Epithelial cell of esophagus (primary cell): Measurements from ENCODE around the gene PARVB.
A peak's percentile ranks its signal among the peaks of the same experiment; 100 is the strongest.
"Not testable (repeated sequence)": the region's sequence is repeated elsewhere in the genome, so short reads cannot be mapped to it uniquely, and the experiment has no call there.

Source experiments
- DNase-seq: peaks from one replicate; pipeline ENCODE4 v3.0.0; 2010; ENCODE audit warnings: low read depth
- H3K4me3 ChIP-seq: 2 replicates; pipeline ENCODE4 v1.5.1; 2011; ENCODE audit warnings: mild to moderate bottlenecking, low read length, control low read depth
- TF ChIP-seq, protein P1 (sequence below): IDR thresholded peaks from 2 replicates; pipeline ENCODE4 v1.5.1; 2011; ENCODE audit warnings: low read depth, mild to moderate bottlenecking, low read length, control low read depth, inconsistent platforms; ENCODE audit not compliant: insufficient read depth; ENCODE audit errors: missing control alignments

Gene PARVB

DNA sequence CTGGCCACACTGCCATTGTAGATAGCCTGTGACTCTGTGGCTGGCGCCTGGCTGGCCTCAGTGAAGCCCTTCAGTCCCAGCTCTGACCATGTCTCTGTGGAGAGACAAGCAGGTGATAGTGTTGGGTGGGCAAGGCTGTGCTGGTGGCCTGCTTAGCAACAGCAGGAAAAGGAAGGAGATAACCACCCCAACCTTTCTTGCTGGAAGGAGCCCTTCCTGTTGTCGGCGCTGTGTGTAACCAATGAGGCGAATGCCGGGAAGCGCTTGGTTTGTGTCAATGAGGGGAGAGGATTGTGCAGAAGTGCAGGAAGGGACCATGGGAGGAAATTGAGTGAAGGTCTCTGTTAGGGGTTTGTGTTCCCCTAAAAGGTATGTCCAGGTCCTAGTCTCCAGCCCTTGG is 27.3 kb downstream of the PARVB start:
- H3K4me3 ChIP-seq = no peak overlapping the region
- no peak for DNase-seq
- TF ChIP-seq, protein P1, sequence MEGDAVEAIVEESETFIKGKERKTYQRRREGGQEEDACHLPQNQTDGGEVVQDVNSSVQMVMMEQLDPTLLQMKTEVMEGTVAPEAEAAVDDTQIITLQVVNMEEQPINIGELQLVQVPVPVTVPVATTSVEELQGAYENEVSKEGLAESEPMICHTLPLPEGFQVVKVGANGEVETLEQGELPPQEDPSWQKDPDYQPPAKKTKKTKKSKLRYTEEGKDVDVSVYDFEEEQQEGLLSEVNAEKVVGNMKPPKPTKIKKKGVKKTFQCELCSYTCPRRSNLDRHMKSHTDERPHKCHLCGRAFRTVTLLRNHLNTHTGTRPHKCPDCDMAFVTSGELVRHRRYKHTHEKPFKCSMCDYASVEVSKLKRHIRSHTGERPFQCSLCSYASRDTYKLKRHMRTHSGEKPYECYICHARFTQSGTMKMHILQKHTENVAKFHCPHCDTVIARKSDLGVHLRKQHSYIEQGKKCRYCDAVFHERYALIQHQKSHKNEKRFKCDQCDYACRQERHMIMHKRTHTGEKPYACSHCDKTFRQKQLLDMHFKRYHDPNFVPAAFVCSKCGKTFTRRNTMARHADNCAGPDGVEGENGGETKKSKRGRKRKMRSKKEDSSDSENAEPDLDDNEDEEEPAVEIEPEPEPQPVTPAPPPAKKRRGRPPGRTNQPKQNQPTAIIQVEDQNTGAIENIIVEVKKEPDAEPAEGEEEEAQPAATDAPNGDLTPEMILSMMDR = no peak

DNA sequence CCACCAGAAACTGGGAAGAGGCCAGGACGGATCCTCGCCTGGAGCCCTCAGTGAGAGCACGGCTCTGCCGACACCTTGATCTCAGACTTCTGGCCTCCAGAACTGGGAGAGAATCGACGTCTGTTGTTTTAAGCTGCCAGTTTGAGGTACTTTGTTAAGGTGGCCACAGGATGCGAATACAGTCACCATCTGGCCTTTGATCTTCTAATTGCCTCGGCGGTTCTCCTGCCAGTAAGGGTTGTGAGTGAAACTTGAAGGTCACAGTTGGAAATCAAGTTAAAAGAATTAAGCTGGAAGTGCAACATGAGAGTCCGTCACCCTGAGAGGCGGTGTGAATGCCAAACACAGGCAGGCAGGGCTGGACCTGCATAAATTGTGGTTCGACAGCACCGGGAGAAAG is 27.9 kb downstream of the PARVB start:
- DNase-seq = no peak
- TF ChIP-seq, protein P1 = no peak
- no peak overlapping the region for H3K4me3 ChIP-seq

DNA sequence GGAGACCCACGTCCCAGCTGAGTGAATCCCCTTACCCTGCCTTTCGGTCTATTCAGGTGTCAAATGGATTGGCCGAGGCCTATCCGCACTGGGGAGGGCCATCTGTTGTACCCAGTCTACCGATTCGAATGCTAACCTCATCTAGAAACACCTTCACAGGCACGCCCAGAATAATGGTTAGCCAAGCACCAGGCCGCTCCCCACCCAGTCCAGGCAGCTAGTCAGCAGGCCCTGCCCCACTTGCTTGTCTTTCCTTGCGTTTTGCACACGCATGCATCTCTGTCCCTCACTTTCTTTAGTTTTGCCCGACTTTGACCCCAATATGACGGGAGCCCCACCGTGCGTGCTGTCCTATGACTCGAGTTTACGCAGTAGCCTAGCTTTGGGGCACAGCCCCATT is 31.7 kb downstream of the PARVB start:
- DNase-seq = no peak
- H3K4me3 ChIP-seq = no peak overlapping the region
- TF ChIP-seq, protein P1 = no peak

DNA sequence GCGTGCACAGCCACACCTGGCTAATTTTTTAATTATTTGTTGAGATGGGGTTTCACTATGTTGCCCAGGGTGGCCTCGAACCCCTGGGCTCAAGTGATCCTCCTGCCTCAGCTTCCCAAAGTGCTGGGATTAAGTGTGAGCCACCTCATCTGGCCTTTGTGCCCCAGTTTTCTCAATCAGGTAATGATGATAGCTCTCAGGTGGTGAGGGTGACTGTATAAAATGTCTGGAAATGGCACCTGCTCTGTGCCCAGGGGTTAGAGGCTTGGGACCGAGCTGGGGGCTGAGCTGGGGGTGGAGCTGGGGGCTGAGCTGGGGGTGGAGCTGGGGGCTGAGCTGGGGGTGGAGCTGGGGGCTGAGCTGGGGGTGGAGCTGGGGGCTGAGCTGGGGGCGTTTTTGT is 32.5 kb downstream of the PARVB start:
- not testable (repeated sequence) for DNase-seq, H3K4me3 ChIP-seq

DNA sequence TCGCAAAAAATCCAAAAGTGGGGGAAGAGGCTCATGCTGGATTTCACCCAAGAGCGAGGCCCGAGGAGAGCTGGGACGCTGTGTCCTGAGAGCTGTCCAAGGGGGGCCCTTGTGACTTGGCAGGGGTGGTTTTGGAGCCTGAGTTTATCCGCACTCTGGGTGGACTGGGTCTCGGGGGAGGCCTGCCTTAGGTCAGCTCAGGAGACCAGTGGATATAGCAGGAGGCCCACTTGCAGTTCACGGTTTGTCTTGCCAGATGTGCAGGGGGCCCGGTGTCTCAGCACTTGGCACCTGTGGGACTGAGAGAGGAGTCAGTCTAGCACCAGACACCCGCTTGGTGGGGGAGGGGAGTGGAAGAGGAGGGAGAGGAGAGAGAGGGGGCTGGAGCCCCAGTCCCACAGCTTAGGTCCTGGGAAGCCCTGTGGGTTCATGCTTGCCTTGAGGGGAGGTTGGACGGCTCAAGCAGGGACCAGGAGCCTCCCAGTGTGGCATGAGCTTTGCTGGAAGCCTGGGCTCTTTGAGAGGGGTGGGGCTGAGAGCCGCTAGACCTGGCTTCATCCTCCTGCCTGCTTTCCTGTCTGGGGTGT is 33.4 kb downstream of the PARVB start:
- TF ChIP-seq, protein P1 = no peak
- H3K4me3 ChIP-seq = no peak overlapping the region
- no peak for DNase-seq

DNA sequence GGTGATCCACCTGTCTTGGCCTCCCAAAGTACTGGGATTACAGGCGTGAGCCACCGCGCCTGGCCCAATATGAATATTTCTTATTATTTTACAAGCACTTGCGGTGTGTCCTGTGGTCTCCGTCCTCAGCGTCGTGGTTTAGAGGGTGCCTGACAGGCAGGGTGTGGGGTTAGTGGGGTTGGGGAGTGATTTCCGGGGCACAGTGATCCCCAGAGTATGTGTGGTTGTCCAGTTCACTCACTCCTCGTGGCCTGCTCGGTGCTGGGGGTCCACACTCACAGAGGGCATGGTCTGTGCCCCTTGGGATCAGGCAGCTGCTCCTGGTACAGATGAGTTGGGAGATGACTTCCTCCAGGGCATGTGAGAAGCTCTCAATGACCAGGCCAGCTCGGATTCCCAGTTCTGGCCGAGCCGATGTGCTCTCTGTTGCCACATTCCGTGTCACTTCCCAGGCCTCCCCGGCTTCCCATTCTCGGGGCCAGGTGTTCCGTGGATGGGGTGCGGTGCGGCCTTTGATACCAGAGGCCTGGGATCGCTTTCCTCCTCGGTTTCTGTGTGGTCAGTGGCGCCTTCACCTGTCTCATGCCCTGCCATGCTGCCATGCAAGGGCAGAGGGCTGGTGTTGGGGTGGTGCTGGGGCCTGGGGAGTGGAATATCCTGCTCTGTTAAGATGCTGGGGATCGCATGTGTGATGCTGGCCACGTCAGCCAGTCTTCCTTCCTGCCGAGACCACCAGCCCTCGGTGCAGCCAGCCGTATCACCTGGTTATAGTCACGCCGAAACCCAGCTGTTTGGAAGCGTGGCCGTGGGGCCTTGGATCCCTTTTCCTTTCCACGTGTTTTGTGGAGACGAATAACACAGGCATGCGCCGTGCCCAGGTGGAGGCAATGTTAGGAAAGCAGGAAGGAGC is 39.6 kb downstream of the PARVB start:
- TF ChIP-seq, protein P1 = no peak
- no peak for DNase-seq
- H3K4me3 ChIP-seq = no peak overlapping the region

DNA sequence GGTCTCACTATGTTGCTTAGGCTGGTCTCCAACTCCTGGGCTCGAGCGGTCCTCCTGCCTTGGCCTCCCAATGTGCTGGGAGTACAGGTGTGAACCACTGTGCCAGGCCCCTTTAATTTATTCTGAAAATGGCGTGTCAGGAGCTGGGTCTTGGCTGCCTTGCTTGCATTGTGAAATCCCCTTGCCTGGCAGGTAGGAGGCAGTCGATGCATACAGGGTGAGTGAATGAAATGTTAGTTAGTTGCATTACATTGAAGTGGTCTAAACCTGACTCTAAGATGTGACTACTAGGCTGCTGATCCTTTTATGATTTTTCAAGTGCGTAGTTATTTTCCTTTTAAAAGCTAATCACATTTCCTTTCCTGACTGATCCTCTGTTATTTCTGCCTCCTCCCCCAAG is 42.9 kb downstream of the PARVB start:
- DNase-seq = peak; percentile 7
- TF ChIP-seq, protein P1 = peak; percentile 16
- H3K4me3 ChIP-seq = no peak overlapping the region
